HCT116 (cell line): Measurements from ENCODE around the gene MYRF. TPM values are rescaled to one million over a fixed set of nuclear protein-coding genes. Genes with fewer than 3 reads are reported as not detected.

Source experiments
- ATAC-seq: fragments of 200-7000 bp; cut with Tn5 transposase; 2 replicates; pipeline ENCODE4 v1.9.1; 2020; ENCODE audit warnings: mild to moderate bottlenecking, moderate library complexity
- BruUV-seq: library from RNA; stranded (reverse); fragments of 400-500 nt; replicated peaks from 2 replicates; lab custom pipeline; 2021; lab: Mats Ljungman, UMichigan
- CTCF ChIA-PET: fragments of 300-600 bp; sonication (Branson Sonifier 250); formaldehyde crosslinking; loops from one replicate; lab custom pipeline; 2021; ENCODE audit warnings: antibody characterized with exemption; lab: Charles Lee
- POLR2A ChIA-PET: fragments of 300-600, 350-600 bp; sonication (Branson Sonifier 250); formaldehyde crosslinking; loops from one replicate; lab custom pipeline; 2021; ENCODE audit warnings: antibody characterized with exemption; lab: Charles Lee
- RAD21 ChIA-PET, 2 experiments: fragments of 300-600 bp; sonication (Branson Sonifier 250); formaldehyde crosslinking; loops; one replicate each; lab custom pipeline; 2023; ENCODE audit warnings: low total read pairs in 2 of 2; ENCODE audit not compliant: uncharacterized antibody in 2 of 2, unreplicated experiment in 2 of 2, low non-redundant PET in 1 of 2; lab: Charles Lee
- DNase-seq: peaks from one replicate; pipeline ENCODE4 v3.0.0-alpha.2; 2010; ENCODE audit warnings: low read depth, low spot score
- H2AFZ ChIP-seq: fragments of 200-600 bp; shearing (Covaris generic), sonication (generic); 2 replicates; pipeline ENCODE4 v1.6.1; 2017; ENCODE audit warnings: low read depth, mixed run types, mixed read lengths, antibody characterized with exemption, low read length; ENCODE audit not compliant: poor library complexity, severe bottlenecking
- H3K27ac ChIP-seq: 2 replicates; pipeline ENCODE4 v1.5.1; 2012; ENCODE audit warnings: low read depth, low read length
- H3K27me3 ChIP-seq: fragments of 200-600 bp; sonication (generic); 2 replicates; pipeline ENCODE4 v1.6.1; 2016; ENCODE audit warnings: mixed run types, low read length, mixed read lengths; ENCODE audit not compliant: insufficient read depth
- H3K36me3 ChIP-seq, 2 experiments: fragments of 200-500 bp in 1 of 2; fragments of 200-600 bp in 1 of 2; sonication (Bioruptor generic) in 1 of 2; sonication (generic) in 1 of 2; 2 replicates each; pipeline versions ENCODE4 v1.5.1 to v1.6.1; 2014 to 2016; ENCODE audit warnings: low read length in 2 of 2, inconsistent platforms in 1 of 2, mixed read lengths in 1 of 2, mixed run types in 1 of 2; ENCODE audit not compliant: insufficient read depth in 2 of 2, control insufficient read depth in 1 of 2
- H3K4me1 ChIP-seq, 2 experiments: fragments of 200-600 bp in 1 of 2; sonication (generic) in 1 of 2; 2 replicates each; pipeline versions ENCODE4 v1.5.1 to v1.6.1; 2012 to 2017; ENCODE audit warnings: low read length in 2 of 2, inconsistent platforms in 1 of 2, mild to moderate bottlenecking in 1 of 2, mixed read lengths in 1 of 2, mixed run types in 1 of 2, moderate library complexity in 1 of 2; ENCODE audit not compliant: insufficient read depth in 2 of 2, control insufficient read depth in 1 of 2
- H3K4me2 ChIP-seq: fragments of 200-600 bp; sonication (generic); 2 replicates; pipeline ENCODE4 v1.6.1; 2017; ENCODE audit warnings: mixed run types, low read length, mixed read lengths
- H3K4me3 ChIP-seq, 2 experiments: fragments of 200-600 bp in 1 of 2; sonication (generic) in 1 of 2; replicated peaks in 1 of 2; 2 replicates each; pipeline ENCODE4 v1.5.1; 2011 to 2016; ENCODE audit warnings: low read length in 2 of 2, control low read depth in 1 of 2, low read depth in 1 of 2, mild to moderate bottlenecking in 1 of 2, mixed read lengths in 1 of 2, mixed run types in 1 of 2
- H3K79me2 ChIP-seq: fragments of 200-600 bp; sonication (generic); 2 replicates; pipeline ENCODE4 v1.6.1; 2017; ENCODE audit warnings: mild to moderate bottlenecking, mixed run types, low read length, moderate library complexity, mixed read lengths; ENCODE audit not compliant: insufficient read depth
- H3K9ac ChIP-seq: fragments of 200-600 bp; sonication (generic); 2 replicates; pipeline ENCODE4 v1.6.1; 2016; ENCODE audit warnings: low read length, mixed read lengths
- H3K9me2 ChIP-seq: fragments of 200-600 bp; sonication (generic), shearing (Covaris generic); 2 replicates; pipeline ENCODE4 v1.6.1; 2017; ENCODE audit warnings: mixed run types, mild to moderate bottlenecking, moderate library complexity; ENCODE audit not compliant: insufficient read depth
- H3K9me3 ChIP-seq, 2 experiments: fragments of 200-500 bp in 1 of 2; fragments of 200-600 bp in 1 of 2; sonication (Bioruptor generic) in 1 of 2; sonication (generic) in 1 of 2; 2 replicates each; pipeline ENCODE4 v1.6.1; 2014 to 2017; ENCODE audit warnings: low read length in 2 of 2, mixed read lengths in 2 of 2, inconsistent platforms in 1 of 2, low read depth in 1 of 2, mild to moderate bottlenecking in 1 of 2, mixed run types in 1 of 2, moderate library complexity in 1 of 2; ENCODE audit not compliant: control insufficient read depth in 1 of 2, insufficient read depth in 1 of 2
- H4K20me1 ChIP-seq: fragments of 200-600 bp; sonication (generic), shearing (Covaris generic); 2 replicates; pipeline ENCODE4 v1.6.1; 2017; ENCODE audit warnings: mixed run types, mild to moderate bottlenecking, moderate library complexity; ENCODE audit not compliant: insufficient read depth
- ELF1 ChIP-seq: IDR thresholded peaks from 2 replicates; pipeline ENCODE4 v1.6.1; 2012; ENCODE audit warnings: low read depth, borderline replicate concordance
- MAX ChIP-seq: IDR thresholded peaks from 2 replicates; pipeline ENCODE4 v1.6.1; 2012
- RAD21 ChIP-seq: IDR thresholded peaks from 2 replicates; pipeline ENCODE4 v1.6.1; 2012; ENCODE audit warnings: low read depth, mild to moderate bottlenecking
- REST ChIP-seq: IDR thresholded peaks from 2 replicates; pipeline ENCODE4 v1.6.1; 2012; ENCODE audit warnings: low read depth
- ZBTB33 ChIP-seq: IDR thresholded peaks from 2 replicates; pipeline ENCODE4 v1.6.1; 2011; ENCODE audit warnings: mild to moderate bottlenecking, low read length, moderate library complexity; ENCODE audit not compliant: insufficient replicate concordance; ENCODE audit errors: extremely low read depth
- intact Hi-C: fragments of 100-400 bp; cut with micrococcal nuclease; formaldehyde crosslinking; loops from 2 replicates; pipeline ENCODE4 v1.10.0; 2022
- total RNA-seq: library from RNA; stranded (reverse); gene quantifications from one replicate; pipeline ENCODE4 v1.2.1, GENCODE V29; 2021; ENCODE audit not compliant: unreplicated experiment

The MYRF gene
- total RNA-seq, 1 experiment from 2014 or later: 52.3 TPM

GRCh38 chr11:61795459-61795858 is 43.0 kb downstream of the MYRF start:
- intact Hi-C loops: no loop called here
- no TSS peak for BruUV-seq
- H4K20me1 ChIP-seq: peaks cover 10% of the 10 kb centered on the region; the same call in 1 of the 2 replicates
- DNase-seq: no peak
- H3K36me3 ChIP-seq: peaks cover 10 to 43% of the 10 kb centered on the region in 2 experiments
- peaks cover 96% of the 10 kb centered on the region for H3K79me2 ChIP-seq
- no peaks in the 10 kb centered on the region for H3K9me3 ChIP-seq
- no peak overlapping the region for H3K4me3 ChIP-seq
- peaks cover 4 to 16% of the 10 kb centered on the region in 2 experiments; a peak in 2 of 4 replicates for H3K4me1 ChIP-seq
- H3K27me3 ChIP-seq: no peaks in the 10 kb centered on the region
- no peak overlapping the region for H3K9ac ChIP-seq
- ChIA-PET CTCF (interaction anchor here (3.4 to 5.2 kb wide), 4 partner anchors 102 to 312 kb away, joined by 36 to 111 read pairs (median 46); partner anchors contain the start of gene BEST1), POLR2A (no interaction called here), RAD21 (no interaction called here)
- ATAC-seq: no peak
- H3K27ac ChIP-seq: no peak overlapping the region
- no peak overlapping the region for H2AFZ ChIP-seq
- no peak overlapping the region for H3K4me2 ChIP-seq
- TF ChIP-seq ZBTB33: no peak
- no peak for TF ChIP-seq MAX
- TF ChIP-seq ELF1: no peak
- TF ChIP-seq REST: no peak
- TF ChIP-seq RAD21: no peak
- no peaks in the 10 kb centered on the region for H3K9me2 ChIP-seq
